COLO668 (cell line): ENCODE measurements around the gene SPEF2.
"Not testable (repeated sequence)": the region's sequence is repeated elsewhere in the genome, so short reads cannot be mapped to it uniquely, and the experiment has no call there.

Experiments used
- DNase-seq: peaks from one replicate; lab custom pipeline; 2025; ENCODE audit not compliant: unreplicated experiment; lab: John Stamatoyannopoulos, UW

SPEF2 gene

GRCh38 chr5:35657877-35658276 is 40.2 kb downstream of the SPEF2 start:
- DNase-seq = no peak

DNA sequence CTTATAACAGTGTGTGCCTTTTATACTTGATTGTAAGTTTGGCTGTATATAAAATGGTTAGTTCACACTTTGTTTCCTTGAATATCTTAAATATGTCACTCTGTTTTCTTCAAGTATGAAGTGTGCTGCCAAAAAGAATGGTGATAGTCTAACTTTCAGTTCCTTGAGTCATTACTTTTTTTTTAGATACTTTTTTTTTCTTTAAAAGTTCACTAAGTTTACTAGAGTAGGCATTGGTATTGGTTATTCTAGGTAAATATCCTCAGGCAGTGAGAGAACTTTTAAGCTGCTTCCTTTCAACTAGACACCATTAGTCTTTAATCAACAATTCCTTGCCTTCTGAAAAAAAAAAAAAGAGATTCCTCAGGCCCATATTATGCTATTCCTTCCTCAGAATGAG is 41.9 kb downstream of the SPEF2 start:
- no peak for DNase-seq

GRCh38 chr5:35660451-35660850 is 42.8 kb downstream of the SPEF2 start:
- DNase-seq = no peak

DNA sequence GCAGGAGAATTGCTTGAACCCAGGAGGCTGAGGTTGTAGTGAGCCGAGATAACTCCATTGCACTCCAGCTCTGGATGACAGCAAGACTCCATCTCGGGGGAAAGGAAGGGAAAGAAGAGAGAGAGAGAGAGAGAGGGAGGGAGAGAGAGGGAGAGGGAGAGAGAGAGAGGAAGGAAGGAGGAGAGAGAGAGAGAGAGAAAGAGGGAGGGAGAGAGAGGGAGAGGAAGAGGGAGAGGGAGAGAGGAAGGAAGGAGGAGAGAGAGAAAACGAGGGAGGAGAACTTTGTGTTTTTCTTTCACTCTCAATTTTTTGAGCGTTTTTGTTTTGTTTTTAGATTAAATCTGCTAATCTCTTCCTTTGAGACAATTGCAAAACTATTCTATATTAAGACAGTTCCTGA is 46.9 kb downstream of the SPEF2 start:
- no peak for DNase-seq

DNA sequence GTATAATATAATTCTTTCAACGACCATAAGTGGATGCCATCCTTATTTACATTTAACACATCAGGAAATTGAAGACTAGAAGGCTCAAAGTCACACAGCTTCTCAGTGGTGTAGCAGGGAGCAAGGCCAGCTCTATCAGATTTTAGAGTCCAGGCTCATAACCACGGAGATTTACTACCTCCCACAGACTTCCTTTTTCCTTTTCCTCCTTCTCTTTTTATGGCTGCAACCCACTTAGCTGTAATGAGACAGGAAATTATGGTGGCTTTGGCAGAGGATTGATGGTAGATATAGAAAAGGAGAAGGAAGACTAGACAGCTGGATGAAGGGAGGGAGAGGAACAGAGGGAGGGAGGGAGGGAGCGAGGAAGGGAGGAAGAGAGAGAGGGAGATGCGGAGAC is 47.4 kb downstream of the SPEF2 start:
- no peak for DNase-seq

- no peak for DNase-seq
Measured at GRCh38 chr5:35668319-35668718, 50.7 kb downstream of the SPEF2 start.

- DNase-seq = no peak
Measured at GRCh38 chr5:35668794-35669193, 51.1 kb downstream of the SPEF2 start.

DNA sequence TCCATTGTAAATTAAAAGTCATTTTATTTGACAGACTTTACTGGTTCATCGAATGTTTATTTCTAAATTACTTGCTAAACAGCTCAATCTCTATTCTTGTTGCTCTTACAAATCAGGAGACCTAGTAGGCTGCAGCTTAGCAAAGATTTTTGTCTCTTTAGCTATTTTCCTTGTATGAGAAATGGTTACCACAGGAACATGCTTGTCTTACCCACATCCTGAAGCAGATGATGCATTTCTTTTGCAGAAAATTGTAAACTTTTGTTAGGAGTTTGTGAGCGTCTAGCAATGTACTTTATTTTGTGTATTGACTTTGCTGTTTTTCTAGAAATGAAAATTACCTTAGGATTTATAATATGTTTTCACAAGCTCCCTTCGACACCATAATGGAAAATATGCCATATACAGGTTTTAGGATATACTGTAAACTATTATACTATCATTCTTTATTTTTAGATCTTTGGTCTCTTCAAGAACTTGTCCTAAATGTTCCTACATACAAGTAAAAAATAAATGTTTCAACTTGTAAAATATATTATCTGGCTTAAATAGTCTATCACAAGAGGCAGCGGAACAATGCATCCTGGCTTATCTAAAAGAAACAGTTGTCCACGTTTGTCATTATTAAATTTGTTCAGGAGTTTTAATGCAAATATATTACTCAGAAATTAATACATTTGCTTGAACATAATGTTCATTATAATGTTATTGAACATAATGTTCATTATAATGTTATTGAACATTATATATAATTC is 54.1 kb downstream of the SPEF2 start:
- no peak for DNase-seq

- DNase-seq = not testable (repeated sequence)
Measured at GRCh38 chr5:35672296-35672655, 54.6 kb downstream of the SPEF2 start.

DNA sequence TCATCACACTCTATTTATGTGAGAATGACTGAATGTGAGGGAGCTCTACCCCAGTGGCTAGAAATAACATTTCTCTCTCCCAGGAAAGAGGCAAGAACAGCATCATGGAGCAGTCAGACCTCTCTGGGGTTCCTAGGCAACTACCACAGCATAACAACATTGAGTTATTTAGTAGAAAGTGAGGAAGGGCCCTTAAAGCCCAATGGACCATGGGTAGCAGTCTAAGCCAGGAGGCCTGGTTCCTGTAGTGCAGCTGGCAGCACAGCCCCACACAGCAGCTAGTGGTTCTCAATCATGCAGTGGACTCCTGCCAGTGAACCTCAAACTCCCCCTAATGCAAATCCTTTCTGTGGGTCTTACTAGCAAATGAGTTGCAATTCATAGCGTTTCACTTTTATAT is 55.3 kb downstream of the SPEF2 start:
- no peak for DNase-seq

GRCh38 chr5:35674049-35674448 is 56.4 kb downstream of the SPEF2 start:
- no peak for DNase-seq

DNA sequence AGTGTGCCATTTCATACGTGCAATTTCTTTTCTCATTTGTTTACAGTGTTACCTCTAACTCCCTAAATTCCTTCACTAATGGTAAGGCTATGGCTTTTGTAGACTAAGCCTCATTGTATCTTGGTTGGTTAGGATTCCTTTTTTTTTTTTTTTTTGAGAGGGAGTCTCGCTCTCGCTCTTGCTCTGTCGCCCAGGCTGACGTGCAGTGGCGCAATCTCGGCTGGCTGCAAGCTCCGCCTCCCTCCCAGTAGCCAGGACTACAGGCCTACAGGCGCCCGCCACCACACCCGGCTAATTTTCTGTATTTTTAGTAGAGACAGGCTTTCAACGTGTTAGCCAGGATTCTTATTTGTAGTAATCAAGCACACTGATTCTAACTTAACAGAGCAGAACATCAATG is 57.7 kb downstream of the SPEF2 start:
- DNase-seq = no peak

GRCh38 chr5:35677878-35678277 is 60.2 kb downstream of the SPEF2 start:
- no peak for DNase-seq

- no peak for DNase-seq
Measured at GRCh38 chr5:35678661-35679060, 61.0 kb downstream of the SPEF2 start.

GRCh38 chr5:35679357-35679756 is 61.7 kb downstream of the SPEF2 start:
- DNase-seq = no peak

GRCh38 chr5:35681911-35682310 is 64.2 kb downstream of the SPEF2 start:
- DNase-seq = no peak

GRCh38 chr5:35683466-35683865 is 65.8 kb downstream of the SPEF2 start:
- DNase-seq = no peak

GRCh38 chr5:35685161-35685560 is 67.5 kb downstream of the SPEF2 start:
- no peak for DNase-seq

DNA sequence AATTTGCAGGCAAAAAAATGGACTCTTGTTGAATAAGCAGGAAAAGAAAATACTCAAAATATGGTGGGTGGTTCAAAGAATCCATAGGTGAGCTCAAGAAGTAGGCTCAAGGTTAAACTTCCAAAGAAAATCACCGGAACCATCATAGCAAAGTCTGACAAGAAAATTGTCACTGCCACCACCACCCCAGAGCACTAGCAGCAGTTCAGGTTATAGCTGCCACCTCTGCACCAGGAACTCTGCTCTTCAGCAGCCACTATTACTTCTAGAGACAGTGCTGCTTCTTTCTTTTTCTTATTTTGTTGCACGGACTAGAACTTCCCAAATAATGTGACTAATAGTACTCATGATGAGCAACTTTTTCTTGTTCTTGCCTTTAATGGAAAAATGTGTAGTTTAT is 70.3 kb downstream of the SPEF2 start:
- no peak for DNase-seq

DNA sequence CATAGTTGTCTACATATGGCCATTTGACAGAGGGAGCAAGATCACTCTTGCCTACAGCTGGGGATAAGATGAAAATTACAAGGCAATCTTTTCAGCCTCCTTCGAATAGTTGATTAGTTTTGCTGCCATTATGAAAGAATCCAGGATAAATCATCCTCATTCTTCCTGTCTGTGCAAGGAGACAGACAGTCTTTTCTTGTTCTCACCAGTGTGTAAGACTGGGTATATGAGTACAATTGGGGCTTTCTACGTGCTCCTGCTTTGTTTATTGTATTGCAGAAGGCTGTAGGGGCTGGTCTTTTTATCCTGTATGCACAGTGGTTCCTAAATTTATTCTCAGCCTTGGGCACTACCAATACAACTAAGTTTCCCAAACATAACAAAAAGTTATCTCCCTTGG is 76.8 kb downstream of the SPEF2 start:
- no peak for DNase-seq

GRCh38 chr5:35698047-35698808 is 80.6 kb downstream of the SPEF2 start:
- DNase-seq = no peak

- DNase-seq = no peak
Measured at GRCh38 chr5:35707659-35708058, 90.0 kb downstream of the SPEF2 start.

DNA sequence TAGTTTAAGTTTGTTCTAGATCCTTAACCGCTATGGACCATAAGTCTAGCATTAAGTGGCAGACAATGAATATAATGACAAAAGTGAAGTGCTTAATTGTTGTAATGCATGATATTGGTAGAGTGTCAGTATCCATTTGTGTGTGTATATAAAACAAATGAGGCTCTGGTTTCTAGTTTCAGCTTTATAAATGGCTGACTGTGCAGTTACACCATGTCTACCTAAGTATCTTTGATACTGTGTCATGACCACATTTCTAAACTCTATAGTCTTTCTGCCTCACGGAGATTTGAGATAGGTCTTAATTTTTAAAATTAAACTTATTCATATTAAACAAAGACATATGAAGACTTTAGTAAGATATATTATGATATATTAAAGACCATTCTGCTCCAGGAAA is 92.0 kb downstream of the SPEF2 start:
- no peak for DNase-seq
